ENCODE results near the gene ANKRD2. TPM values are rescaled to one million over a fixed set of nuclear protein-coding genes. Genes with fewer than 3 reads are reported as not detected.

Gene ANKRD2
- total and polyA plus RNA-seq, 10 of the 15 experiments (the other 5 are each of a cell fraction or from before 2014, with no cell fraction given), result 0.18 to 0.23 TPM; not detected in 8

DNA sequence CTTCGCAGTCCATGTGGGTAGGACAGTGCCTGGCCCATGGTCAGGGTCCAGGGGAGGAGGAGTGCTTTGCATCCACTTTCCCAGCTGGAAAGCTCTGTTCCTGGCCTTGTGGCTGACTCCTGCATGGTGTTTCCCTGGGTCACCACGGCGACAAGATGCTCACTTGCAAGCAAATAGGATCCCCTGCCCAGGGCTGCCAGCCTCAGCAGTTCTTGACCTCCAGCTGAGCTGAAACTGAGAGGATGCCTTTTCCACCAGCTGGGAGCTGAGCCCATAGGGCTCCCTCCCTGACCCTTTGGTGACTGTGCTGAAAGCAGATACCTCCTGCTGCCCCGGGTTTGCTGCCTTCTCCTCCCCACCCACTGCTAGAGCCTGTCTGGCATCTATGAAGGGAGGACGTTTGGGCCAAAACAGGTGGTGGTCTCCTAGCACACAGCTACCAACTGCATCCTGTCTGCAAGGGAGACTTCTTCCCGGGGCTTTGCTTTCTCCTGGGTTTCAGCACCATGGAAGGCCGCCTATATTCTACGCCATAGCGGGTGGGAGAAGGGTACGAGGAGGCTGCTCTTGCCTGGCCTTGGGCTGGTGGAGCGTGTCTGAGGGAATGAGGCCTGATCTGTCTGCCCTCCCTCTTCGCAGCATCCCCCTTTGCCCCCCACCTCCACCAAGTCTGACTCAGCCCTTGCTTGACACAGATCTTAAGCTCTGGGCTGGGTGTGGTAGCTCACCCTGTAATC is 39.5 kb upstream of the ANKRD2 start:
- POLR2A ChIA-PET, result no interaction called here
- RAD21 ChIA-PET (ENCODE audit: unreplicated experiment), result interaction anchor here (1.1 to 3.1 kb wide), 2 partner anchors 20 to 126 kb away, joined by 4 to 13 read pairs; no protein-coding TSS in a partner anchor
- TF ChIP-seq ZNF384 (IDR thresholded peaks at IDR 0.05; ENCODE audit: borderline replicate concordance, low read depth, low read length), result no peak
- TF ChIP-seq SREBF1 (IDR thresholded peaks at IDR 0.05; ENCODE audit: low read length), result no peak
- no peak for TF ChIP-seq IKZF1 (conservative IDR thresholded peaks at IDR 0.05)
- TF ChIP-seq TAF1 (IDR thresholded peaks at IDR 0.05; ENCODE audit: borderline replicate concordance, low read depth, low read length), result no peak
- TF ChIP-seq SRF (IDR thresholded peaks at IDR 0.05; ENCODE audit: low read depth in 2 of 2, low read length in 2 of 2), result no peak
- no peak for TF ChIP-seq SREBF2 (IDR thresholded peaks at IDR 0.05; ENCODE audit: low read length)
- Histone ChIP-seq H3K27me3 (replicated peaks in 1 of 2; ENCODE audit: control insufficient read depth in 2 of 2, insufficient read depth in 2 of 2, low read length in 1 of 2) (no peaks in the 10 kb centered on the region), H3K36me3 (ENCODE audit: control insufficient read depth in 2 of 2, insufficient read depth in 2 of 2, low read length in 1 of 2) (no peaks in the 10 kb centered on the region), H3K9ac (ENCODE audit: control insufficient read depth, insufficient read depth, low read length) (no peak overlapping the region), H3K4me2 (ENCODE audit: control insufficient read depth, insufficient read depth) (no peak overlapping the region), H3K4me3 (no peak overlapping the region), H3K79me2 (ENCODE audit: control insufficient read depth, insufficient read depth, low read length) (no peaks in the 10 kb centered on the region), H3K9me3 (replicated peaks; ENCODE audit: control insufficient read depth, insufficient read depth, low read length) (no peaks in the 10 kb centered on the region), H3K27ac (ENCODE audit: control insufficient read depth, insufficient read depth) (no peak overlapping the region), H2AFZ (ENCODE audit: control insufficient read depth, low read depth, low read length) (no peak overlapping the region), H3K4me1 (ENCODE audit: control insufficient read depth, insufficient read depth, low read length) (no peaks in the 10 kb centered on the region), H4K20me1 (ENCODE audit: control insufficient read depth, insufficient read depth) (no peaks in the 10 kb centered on the region)
- intact Hi-C loops (cut with micrococcal nuclease; ENCODE audit: unreplicated experiment), result no loop called here
- DNase-seq (ENCODE audit: low read depth, low spot score) (no peak), ATAC-seq (no peak), FAIRE-seq (no peak)
- SMC1A ChIA-PET (ENCODE audit: uncharacterized antibody, unreplicated experiment), result interaction anchor here (0.6 kb wide), 1 partner anchor 23 kb away, joined by 3 read pairs; no protein-coding TSS in a partner anchor
- WGBS (ENCODE audit: insufficient coverage, insufficient replicate concordance, low lambda C conversion rate, missing lambda C conversion rate), result 53% methylated on average over 12 of the region's 12 CpGs
- in situ Hi-C loops (cut with MboI), result no loop called here
- no TSS peak for BruUV-seq (replicated peaks)
- CTCF ChIA-PET, result interaction anchor here (0.7 to 4.8 kb wide), 7 partner anchors 11 to 49 kb away, joined by 3 to 62 read pairs (median 9); no protein-coding TSS in a partner anchor

GRCh38 chr10:97533888-97534287 is 38.7 kb upstream of the ANKRD2 start:
- POLR2A ChIA-PET, result interaction anchor here (0.7 kb wide), 1 partner anchor 50 kb away, joined by 4 read pairs; no protein-coding TSS in a partner anchor
- CTCF ChIA-PET, result interaction anchor here (0.7 to 4.8 kb wide), 18 partner anchors 10 to 229 kb away, joined by 3 to 62 read pairs (median 4); partner anchors contain the start of gene AVPI1
- H3K4me2 ChIP-seq (ENCODE audit: control insufficient read depth, insufficient read depth), result no peak overlapping the region
- H3K9ac ChIP-seq (ENCODE audit: control insufficient read depth, insufficient read depth, low read length), result no peak overlapping the region
- H3K36me3 ChIP-seq (ENCODE audit: control insufficient read depth in 2 of 2, insufficient read depth in 2 of 2, low read length in 1 of 2), result no peaks in the 10 kb centered on the region
- intact Hi-C loops (cut with micrococcal nuclease; ENCODE audit: unreplicated experiment), result loop anchor here (2.0 kb wide), 1 partner anchor 19 kb away; no protein-coding TSS in a partner anchor
- in situ Hi-C loops (cut with MboI), result no loop called here
- no peak for DNase-seq (ENCODE audit: low read depth, low spot score)
- whole genome bisulfite sequencing (ENCODE audit: insufficient coverage, insufficient replicate concordance, low lambda C conversion rate, missing lambda C conversion rate), result 25% methylated on average over 6 of the region's 6 CpGs
- H2AFZ ChIP-seq (ENCODE audit: control insufficient read depth, low read depth, low read length), result no peak overlapping the region
- H3K4me1 ChIP-seq (ENCODE audit: control insufficient read depth, insufficient read depth, low read length), result no peaks in the 10 kb centered on the region
- no TSS peak for BruUV-seq (replicated peaks)
- no peak for ATAC-seq
- H4K20me1 ChIP-seq (ENCODE audit: control insufficient read depth, insufficient read depth), result no peaks in the 10 kb centered on the region
- no peak overlapping the region for H3K27ac ChIP-seq (ENCODE audit: control insufficient read depth, insufficient read depth)
- no peaks in the 10 kb centered on the region for H3K9me3 ChIP-seq (replicated peaks; ENCODE audit: control insufficient read depth, insufficient read depth, low read length)
- H3K4me3 ChIP-seq, result no peak overlapping the region
- H3K27me3 ChIP-seq (replicated peaks in 1 of 2; ENCODE audit: control insufficient read depth in 2 of 2, insufficient read depth in 2 of 2, low read length in 1 of 2), result no peaks in the 10 kb centered on the region
- no peaks in the 10 kb centered on the region for H3K79me2 ChIP-seq (ENCODE audit: control insufficient read depth, insufficient read depth, low read length)
- TF ChIP-seq TAF1 (IDR thresholded peaks at IDR 0.05; ENCODE audit: borderline replicate concordance, low read depth, low read length) (no peak), POLR2AphosphoS2 (IDR thresholded peaks at IDR 0.05; ENCODE audit: low read depth, low read length) (no peak), RCOR1 (conservative IDR thresholded peaks at IDR 0.05; ENCODE audit: low read depth, low read length) (no peak), YY1 (IDR thresholded peaks at IDR 0.05; ENCODE audit: low read depth, low read length) (no peak)
- no peak for FAIRE-seq
- RAD21 ChIA-PET (ENCODE audit: unreplicated experiment), result interaction anchor here (1.1 to 3.1 kb wide), 2 partner anchors 20 to 127 kb away, joined by 4 to 13 read pairs; no protein-coding TSS in a partner anchor
- SMC1A ChIA-PET (ENCODE audit: uncharacterized antibody, unreplicated experiment), result interaction anchor here (0.7 to 1.8 kb wide), 4 partner anchors 20 to 73 kb away, joined by 3 to 7 read pairs (median 4); no protein-coding TSS in a partner anchor

All from GM12878 (cell line).